Brain microvascular endothelial cell (primary cell): ENCODE measurements around the gene CIB1.
"Not testable (repeated sequence)": the region's sequence is repeated elsewhere in the genome, so short reads cannot be mapped to it uniquely, and the experiment has no call there.

ENCODE experiments used
- DNase-seq: peaks from one replicate; pipeline ENCODE4 v3.0.0-alpha.2; 2020
- H3K27ac ChIP-seq: fragments of 250-450 bp; sonication (Bioruptor Pico); 2 replicates; pipeline ENCODE4 v1.5.1; 2020; ENCODE audit warnings: mild to moderate bottlenecking, moderate library complexity
- H3K27me3 ChIP-seq: fragments of 250-450 bp; sonication (Bioruptor Pico); replicated peaks from 2 replicates; pipeline ENCODE4 v1.5.1; 2020; ENCODE audit warnings: mild to moderate bottlenecking
- H3K36me3 ChIP-seq: fragments of 250-450 bp; sonication (Bioruptor Pico); replicated peaks from 2 replicates; pipeline ENCODE4 v1.5.1; 2020; ENCODE audit warnings: mild to moderate bottlenecking
- H3K4me3 ChIP-seq: 2 replicates; pipeline ENCODE4 v1.5.1; 2011; ENCODE audit warnings: low read depth, mild to moderate bottlenecking, control low read depth, low read length, moderate library complexity
- CTCF ChIP-seq: IDR thresholded peaks from 2 replicates; pipeline ENCODE4 v1.5.1; 2011; ENCODE audit warnings: low read depth, mild to moderate bottlenecking, moderate library complexity, low read length, control low read depth, inconsistent platforms; ENCODE audit errors: missing control alignments
- in situ Hi-C: cut with HindIII; loops from 2 replicates; pipeline ENCODE4 v1.10.0; 2017; ENCODE audit warnings: low sequenced_read_pairs, low pct_ligation_motif_present

Gene CIB1

GRCh38 chr15:90191344-90191687 is 42.4 kb downstream of the CIB1 start:
- in situ Hi-C loops: no loop called here
- H3K27me3 ChIP-seq: no peaks in the 10 kb centered on the region
- TF ChIP-seq CTCF: no peak
- H3K4me3 ChIP-seq: no peak overlapping the region
- no peak overlapping the region for H3K27ac ChIP-seq
- no peaks in the 10 kb centered on the region for H3K36me3 ChIP-seq
- DNase-seq: no peak

- no peak for TF ChIP-seq CTCF
- no peaks in the 10 kb centered on the region for H3K36me3 ChIP-seq
- DNase-seq: no peak
- H3K27me3 ChIP-seq: no peaks in the 10 kb centered on the region
- no peak overlapping the region for H3K27ac ChIP-seq
- no peak overlapping the region for H3K4me3 ChIP-seq
- in situ Hi-C loops: no loop called here
These were observed 43.0 kb downstream of the CIB1 start for GRCh38 chr15:90190606-90191343.

- H3K4me3 ChIP-seq: no peak overlapping the region
- no peak for TF ChIP-seq CTCF
- H3K36me3 ChIP-seq: no peaks in the 10 kb centered on the region
- H3K27me3 ChIP-seq: no peaks in the 10 kb centered on the region
- no peak for DNase-seq
- in situ Hi-C loops: no loop called here
- H3K27ac ChIP-seq: no peak overlapping the region
These were observed 43.8 kb downstream of the CIB1 start for GRCh38 chr15:90189781-90190467.

GRCh38 chr15:90188914-90189748 is 44.6 kb downstream of the CIB1 start:
- DNase-seq: no peak
- Histone ChIP-seq H3K27ac (no peak overlapping the region), H3K36me3 (no peaks in the 10 kb centered on the region), H3K27me3 (no peaks in the 10 kb centered on the region), H3K4me3 (no peak overlapping the region)
- TF ChIP-seq CTCF: no peak
- in situ Hi-C loops: no loop called here

GRCh38 chr15:90188065-90188464 is 45.7 kb downstream of the CIB1 start:
- H3K27me3 ChIP-seq, H3K27ac ChIP-seq, DNase-seq, in situ Hi-C loops, H3K4me3 ChIP-seq, H3K36me3 ChIP-seq: not testable (repeated sequence)

- Histone ChIP-seq H3K27me3 (no peaks in the 10 kb centered on the region), H3K27ac (no peak overlapping the region), H3K4me3 (no peak overlapping the region), H3K36me3 (no peaks in the 10 kb centered on the region)
- in situ Hi-C loops: no loop called here
- no peak for DNase-seq
- TF ChIP-seq CTCF: no peak
These were observed 46.4 kb downstream of the CIB1 start for GRCh38 chr15:90187257-90187868.
